Activated T-cell treated with anti-CD3 and anti-CD28 coated beads, Interleukin-2, amount 50 U/mL, for 4 hours (primary cell): ENCODE data around the gene GCK. TPM values are rescaled to one million over a fixed set of nuclear protein-coding genes. Genes with fewer than 3 reads are reported as not detected.
A peak's percentile ranks its signal among the peaks of the same experiment; 100 is the strongest.

Experiments used
- ATAC-seq, 2 donors: fragments of 200-7000 bp; cut with Tn5 transposase; one replicate each; pipeline ENCODE4 v1.10.0; 2021
- DNase-seq: peaks from one replicate; pipeline ENCODE4 v3.0.0-alpha.2; 2020
- H3K27me3 Mint-ChIP-seq: one replicate; pipeline ENCODE4 v1.8.0; 2021; ENCODE audit warnings: low read depth, mixed read lengths
- H3K36me3 Mint-ChIP-seq: one replicate; pipeline ENCODE4 v1.8.0; 2022; ENCODE audit warnings: mixed read lengths; ENCODE audit not compliant: insufficient read depth
- H3K4me1 Mint-ChIP-seq: one replicate; pipeline ENCODE4 v1.8.0; 2021; ENCODE audit warnings: low read depth, mixed read lengths
- H3K4me3 Mint-ChIP-seq: one replicate; pipeline ENCODE4 v1.8.0; 2021; ENCODE audit warnings: mild to moderate bottlenecking, moderate library complexity, mixed read lengths
- H3K9me3 Mint-ChIP-seq: one replicate; pipeline ENCODE4 v1.8.0; 2021; ENCODE audit warnings: mixed read lengths
- total RNA-seq, 3 donors: library from RNA; stranded (reverse); gene quantifications; one replicate each; pipeline ENCODE4 v1.2.1, GENCODE V29; 2021

GCK gene
- total RNA-seq, 3 donors from 2014 or later: 1.3 to 4.3 (median 2.7) TPM

- Mint-ChIP-seq H3K4me3 (peak overlapping the region; percentile 77), H3K27me3 (peaks cover 21% of the 10 kb centered on the region), H3K4me1 (peaks cover 15% of the 10 kb centered on the region), H3K36me3 (no peaks in the 10 kb centered on the region), H3K9me3 (no peaks in the 10 kb centered on the region)
- DNase-seq: no peak
- ATAC-seq: no peak
Measured at GRCh38 chr7:44105832-44106231, 83.4 kb downstream of the GCK start.

GRCh38 chr7:44104860-44105771, 84.1 kb downstream of the GCK start:
- ATAC-seq (peak; percentile 35 to 36), DNase-seq (no peak)
- Mint-ChIP-seq H3K4me1 (peaks cover 15% of the 10 kb centered on the region), H3K27me3 (peaks cover 21% of the 10 kb centered on the region), H3K9me3 (no peaks in the 10 kb centered on the region), H3K4me3 (peak overlapping the region; percentile 77), H3K36me3 (no peaks in the 10 kb centered on the region)

GRCh38 chr7:44103923-44104859, 85.0 kb downstream of the GCK start, which contains the start of gene AEBP1:
AEBP1 (plus strand) TSS chr7:44104345; CDS start chr7:44104666, 321 bp downstream.
- Mint-ChIP-seq H3K27me3 (peaks cover 21% of the 10 kb centered on the region), H3K9me3 (no peaks in the 10 kb centered on the region), H3K4me1 (peaks cover 15% of the 10 kb centered on the region), H3K4me3 (peak within 1 kb of the TSS; percentile 77), H3K36me3 (no peaks in the 10 kb centered on the region)
- DNase-seq (no peak), ATAC-seq (peak; percentile 46 to 47)

GRCh38 chr7:44103566-44103922, 85.7 kb downstream of the GCK start:
- no peaks in the 10 kb centered on the region for H3K9me3 Mint-ChIP-seq
- H3K4me1 Mint-ChIP-seq: peaks cover 15% of the 10 kb centered on the region
- ATAC-seq (no peak), DNase-seq (no peak)
- peak overlapping the region; percentile 59 for H3K4me3 Mint-ChIP-seq
- H3K27me3 Mint-ChIP-seq: peaks cover 21% of the 10 kb centered on the region
- H3K36me3 Mint-ChIP-seq: no peaks in the 10 kb centered on the region

GRCh38 chr7:44102846-44103565, 86.2 kb downstream of the GCK start:
- Mint-ChIP-seq H3K4me1 (peaks cover 15% of the 10 kb centered on the region), H3K36me3 (no peaks in the 10 kb centered on the region), H3K9me3 (no peaks in the 10 kb centered on the region), H3K4me3 (peak overlapping the region; percentile 59), H3K27me3 (peaks cover 21% of the 10 kb centered on the region)
- DNase-seq (no peak), ATAC-seq (no peak)

- ATAC-seq (no peak), DNase-seq (no peak)
- Mint-ChIP-seq H3K9me3 (no peaks in the 10 kb centered on the region), H3K27me3 (peaks cover 21% of the 10 kb centered on the region), H3K4me3 (peak overlapping the region; percentile 31), H3K36me3 (no peaks in the 10 kb centered on the region), H3K4me1 (peaks cover 18% of the 10 kb centered on the region)
Measured at GRCh38 chr7:44101966-44102845, 87.0 kb downstream of the GCK start.

- ATAC-seq (no peak), DNase-seq (no peak)
- H3K9me3 Mint-ChIP-seq: no peaks in the 10 kb centered on the region
- peaks cover 25% of the 10 kb centered on the region for H3K4me1 Mint-ChIP-seq
- H3K4me3 Mint-ChIP-seq: no peak overlapping the region
- no peaks in the 10 kb centered on the region for H3K36me3 Mint-ChIP-seq
- H3K27me3 Mint-ChIP-seq: peaks cover 21% of the 10 kb centered on the region
Measured at GRCh38 chr7:44101303-44101965, 87.8 kb downstream of the GCK start.

GRCh38 chr7:44100458-44101302, 88.6 kb downstream of the GCK start:
- peaks cover 14% of the 10 kb centered on the region for H3K27me3 Mint-ChIP-seq
- no peak for DNase-seq
- H3K9me3 Mint-ChIP-seq: no peaks in the 10 kb centered on the region
- ATAC-seq: no peak
- H3K4me1 Mint-ChIP-seq: peaks cover 18% of the 10 kb centered on the region
- no peaks in the 10 kb centered on the region for H3K36me3 Mint-ChIP-seq
- no peak overlapping the region for H3K4me3 Mint-ChIP-seq

DNA sequence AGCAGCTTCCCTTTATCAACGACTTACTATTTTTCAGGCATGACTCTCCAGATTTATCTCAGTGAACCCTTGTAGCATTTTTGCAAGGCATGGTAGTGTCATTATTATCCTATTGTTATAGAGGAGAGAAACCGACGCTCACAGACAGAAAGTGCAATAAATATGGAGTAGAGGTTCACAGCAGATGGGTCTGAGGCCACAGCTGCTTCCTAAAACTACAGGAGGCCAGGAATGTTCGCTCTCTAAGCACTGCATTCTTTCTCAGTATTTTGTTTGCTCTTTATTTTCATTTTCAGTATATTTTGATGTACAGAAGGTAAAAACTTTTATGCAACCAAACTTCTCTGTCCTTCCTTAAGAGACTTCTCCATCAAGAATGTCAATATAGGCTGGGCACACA, 89.6 kb downstream of the GCK start:
- no peak for DNase-seq
- Mint-ChIP-seq H3K4me3 (no peak overlapping the region), H3K36me3 (no peaks in the 10 kb centered on the region), H3K27me3 (peaks cover 4% of the 10 kb centered on the region), H3K4me1 (peaks cover 13% of the 10 kb centered on the region), H3K9me3 (no peaks in the 10 kb centered on the region)
- ATAC-seq: no peak

DNA sequence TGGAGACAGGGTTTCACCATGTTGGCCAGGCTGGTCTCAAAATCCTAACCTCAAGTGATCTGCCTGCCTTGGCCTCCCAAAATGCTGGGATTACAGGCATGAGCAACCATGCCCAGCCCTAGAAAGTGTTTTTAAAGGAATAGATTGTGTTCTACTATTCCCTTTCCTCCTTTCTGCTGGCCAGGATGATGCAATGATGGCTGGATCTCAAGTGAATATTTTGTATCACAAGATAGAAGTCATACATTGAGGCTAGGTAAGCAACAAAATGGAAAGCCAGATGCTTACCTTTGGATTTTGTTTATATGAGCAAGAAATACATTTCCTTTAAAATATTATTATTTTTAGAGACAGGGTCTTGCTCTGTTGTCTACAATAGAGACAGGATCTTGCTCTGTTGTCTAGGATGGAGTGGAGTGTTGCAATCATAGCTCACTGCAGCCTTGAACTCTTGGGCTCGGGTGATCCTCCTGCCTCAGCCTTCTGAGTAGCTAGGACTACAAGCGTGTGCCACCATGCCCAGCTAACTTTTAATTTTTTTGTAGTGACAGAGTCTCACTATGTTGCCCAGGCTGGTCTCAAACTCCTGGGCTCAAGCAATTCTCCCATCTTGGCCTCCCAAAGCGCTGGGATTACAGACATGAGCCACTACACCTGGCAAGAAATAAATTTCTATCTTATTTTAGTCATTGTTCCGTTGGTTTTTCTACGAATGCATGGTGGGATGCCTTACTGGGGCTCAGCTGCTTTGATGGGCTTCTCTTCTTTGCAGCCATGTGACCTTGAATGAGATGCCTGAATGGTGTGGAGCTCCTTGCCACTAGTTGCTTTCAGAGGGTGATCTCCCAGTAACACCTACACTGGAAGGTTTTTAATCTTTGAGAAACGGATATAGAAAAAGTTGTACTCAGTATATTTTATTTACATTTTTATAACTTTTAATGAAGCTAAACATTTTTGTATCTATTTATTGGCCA, 90.9 kb downstream of the GCK start:
- no peaks in the 10 kb centered on the region for H3K9me3 Mint-ChIP-seq
- ATAC-seq (no peak), DNase-seq (no peak)
- no peak overlapping the region for H3K4me3 Mint-ChIP-seq
- no peaks in the 10 kb centered on the region for H3K36me3 Mint-ChIP-seq
- H3K4me1 Mint-ChIP-seq: peaks cover 12% of the 10 kb centered on the region
- peaks cover 4% of the 10 kb centered on the region for H3K27me3 Mint-ChIP-seq

- H3K4me3 Mint-ChIP-seq: no peak overlapping the region
- DNase-seq: no peak
Measured at GRCh38 chr7:44097064-44097932, 91.9 kb downstream of the GCK start.

More at GRCh38 chr7:44097064-44097932, 91.9 kb downstream of the GCK start:
- Mint-ChIP-seq H3K36me3 (no peaks in the 10 kb centered on the region), H3K9me3 (no peaks in the 10 kb centered on the region), H3K4me1 (peaks cover 10% of the 10 kb centered on the region), H3K27me3 (no peaks in the 10 kb centered on the region)
- ATAC-seq: peak; percentile 36 to 46
